Left lobe of liver (tissue), 2 donors: ENCODE data around the gene DUOX1. TPM values are rescaled to one million over a fixed set of nuclear protein-coding genes. Genes with fewer than 3 reads are reported as not detected.

Experiments used
- ATAC-seq: fragments of 200-7000 bp; cut with Tn5 transposase; one replicate; pipeline ENCODE4 v1.9.1; 2020; ENCODE audit warnings: mild to moderate bottlenecking, moderate library complexity
- DNase-seq: peaks from one replicate; pipeline ENCODE4 v3.0.0-alpha.2; 2020; ENCODE audit warnings: low spot score
- total RNA-seq: library from RNA; stranded (reverse); gene quantifications from one replicate; pipeline ENCODE4 v1.2.1, GENCODE V29; 2021
- donor health status: DM: no; HTN: no; CAD: no; lungs with moderate emphysema.
- donor health status: DM: no; HTN: yes; CAD: no.

The DUOX1 gene
- total RNA-seq, 1 donor from 2014 or later: 0.45 TPM

DNA sequence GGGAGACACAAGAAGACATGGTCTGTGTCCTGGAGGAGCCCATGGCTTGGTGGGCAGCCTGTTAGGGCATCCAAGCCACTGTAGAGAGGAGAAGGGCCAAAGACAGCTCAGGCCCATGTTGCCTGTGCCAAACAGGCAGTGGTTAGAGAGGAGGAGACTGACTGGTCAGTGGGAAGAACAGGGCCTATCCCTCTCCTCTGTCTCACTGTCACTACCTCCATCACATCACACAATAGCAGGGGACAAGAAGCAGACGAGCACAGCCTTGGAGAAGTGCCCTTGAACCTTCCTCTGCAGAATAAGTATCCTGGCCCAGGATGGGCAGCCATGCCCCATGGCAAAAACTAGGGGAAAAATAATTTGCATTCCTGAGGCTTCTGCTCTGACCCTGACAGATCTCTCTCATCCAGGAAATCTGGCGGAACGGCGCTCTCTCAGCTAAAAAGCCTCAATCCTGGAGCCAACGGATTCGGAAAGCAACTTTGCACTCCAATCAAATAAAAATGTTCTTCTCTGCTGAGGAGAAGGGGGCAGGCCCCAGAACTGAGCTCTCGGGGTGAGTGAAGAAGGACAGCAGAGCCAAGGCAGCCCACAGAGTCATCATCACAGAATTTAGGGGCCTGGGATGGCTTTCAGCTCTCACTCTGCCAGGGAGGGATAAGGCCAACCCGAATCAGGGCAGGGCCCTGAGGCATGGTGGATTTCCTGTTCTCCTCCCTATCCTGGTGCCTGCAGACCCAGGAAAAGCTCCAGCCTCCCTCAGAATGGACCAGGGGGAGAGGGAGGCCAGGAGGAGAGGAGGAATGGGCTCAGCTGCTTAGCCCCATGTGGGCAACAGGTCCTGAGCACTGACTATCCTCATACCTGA lies 56.3 kb downstream of the DUOX1 start:
- ATAC-seq (peak; percentile 31), DNase-seq (no peak)

DNA sequence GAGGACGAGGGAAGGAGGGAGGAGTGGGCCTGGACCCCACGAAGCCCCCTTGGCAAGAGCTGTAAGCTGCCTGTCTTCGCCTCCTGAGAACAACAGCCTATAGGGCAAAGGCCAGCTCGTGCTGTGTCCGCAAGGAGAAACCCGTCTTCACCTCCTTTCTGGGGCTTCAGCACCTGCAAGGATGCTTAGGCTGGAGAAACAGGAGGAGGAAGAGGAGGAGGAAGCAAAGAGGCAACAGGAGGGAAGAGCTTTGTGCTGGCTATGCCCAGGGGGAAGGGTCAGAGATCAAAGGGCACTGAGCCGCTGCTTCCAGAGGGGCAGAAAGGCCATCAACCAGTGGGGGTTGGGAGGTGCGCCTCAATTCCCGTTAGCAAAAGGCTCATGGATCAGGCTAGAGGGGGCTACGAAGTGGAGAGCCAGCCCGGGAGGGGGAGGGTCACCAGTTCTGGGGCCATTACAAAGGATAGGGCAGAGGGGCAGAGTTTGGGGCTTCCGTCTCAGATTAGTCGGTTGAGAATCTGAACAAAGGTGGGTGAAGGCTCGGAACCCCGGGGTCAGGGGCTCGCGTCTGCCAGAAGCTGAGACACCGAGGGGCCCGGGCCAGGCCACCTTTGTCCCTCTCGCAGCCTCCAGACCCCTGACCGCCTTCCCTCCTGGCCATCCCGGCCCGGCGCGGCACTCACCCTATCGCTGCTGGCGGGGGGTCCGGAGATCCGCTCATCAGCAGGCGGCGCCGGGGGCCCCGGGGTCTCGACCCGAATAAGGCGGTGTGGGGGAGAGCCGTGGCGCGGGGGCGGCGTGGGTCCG lies 57.2 kb downstream of the DUOX1 start:
- DNase-seq (peak; percentile 71), ATAC-seq (peak; percentile 80)

DNA sequence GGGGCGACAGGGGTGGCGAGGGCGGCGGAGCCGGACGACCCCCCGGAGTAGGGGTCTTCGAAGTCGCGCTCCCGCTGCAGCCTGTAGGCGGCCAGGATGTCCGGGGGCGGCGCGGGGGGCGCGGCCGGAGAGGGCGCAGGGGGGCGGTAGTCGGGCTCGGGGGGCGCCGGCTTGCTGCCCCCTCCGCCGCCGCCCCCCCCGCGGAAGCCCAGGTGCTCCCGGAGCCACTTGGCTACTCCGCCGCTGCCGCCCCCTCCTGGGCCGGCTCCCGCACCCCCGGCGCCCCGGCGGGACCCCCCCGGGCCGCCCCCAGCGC lies 57.7 kb downstream of the DUOX1 start:
- DNase-seq: no peak
- no peak for ATAC-seq

DNA sequence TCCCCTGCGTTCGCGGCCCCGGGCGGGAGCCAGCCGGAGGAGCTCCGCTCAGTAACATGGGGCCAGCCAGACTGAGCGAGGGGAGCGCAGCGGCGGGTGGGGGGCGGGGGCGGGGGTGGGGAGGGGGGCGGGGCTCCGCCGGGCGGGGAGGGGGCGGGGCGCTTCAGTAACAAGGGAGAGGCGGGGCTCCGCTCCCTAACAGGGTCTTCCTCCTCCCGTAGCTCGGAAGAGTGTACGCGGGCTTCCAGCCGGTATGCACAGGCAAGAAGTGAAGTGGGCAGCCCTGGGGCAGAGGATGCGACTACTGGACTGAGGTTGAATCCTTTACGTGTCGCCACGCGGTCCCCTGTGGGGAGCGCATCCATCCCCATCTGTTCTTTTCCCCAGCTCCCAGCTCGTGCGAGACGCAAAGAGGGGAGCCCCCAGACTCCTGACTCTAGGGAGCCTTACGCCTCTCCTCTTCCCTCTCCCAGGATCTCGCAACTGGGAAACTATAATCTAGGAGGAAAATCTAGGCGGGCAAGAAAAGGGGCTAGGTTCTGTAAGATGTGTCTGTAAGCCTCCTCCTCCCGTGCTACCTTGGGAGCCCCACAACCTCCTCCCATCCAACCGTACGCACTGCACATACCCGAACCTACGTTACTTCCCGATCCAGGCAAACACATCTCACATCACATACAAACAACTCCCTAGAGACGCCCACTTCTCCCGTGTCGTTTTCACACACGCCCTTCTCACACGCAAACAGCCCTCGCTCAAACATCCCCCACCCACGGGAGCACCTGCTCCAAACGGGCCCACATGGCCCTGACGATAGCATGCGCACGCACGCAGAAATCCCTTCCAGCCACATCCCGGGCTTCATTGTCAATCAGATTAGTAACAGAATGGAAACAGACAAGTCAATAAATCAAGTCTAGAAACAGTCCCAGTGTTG lies 58.4 kb downstream of the DUOX1 start, which contains the start of gene SHF:
TSS of gene SHF (minus strand) at position 73 of the 937 bp plus-strand sequence. CDS start at position 58, 15 bp downstream.
- ATAC-seq (peak; percentile 76), DNase-seq (no peak)

DNA sequence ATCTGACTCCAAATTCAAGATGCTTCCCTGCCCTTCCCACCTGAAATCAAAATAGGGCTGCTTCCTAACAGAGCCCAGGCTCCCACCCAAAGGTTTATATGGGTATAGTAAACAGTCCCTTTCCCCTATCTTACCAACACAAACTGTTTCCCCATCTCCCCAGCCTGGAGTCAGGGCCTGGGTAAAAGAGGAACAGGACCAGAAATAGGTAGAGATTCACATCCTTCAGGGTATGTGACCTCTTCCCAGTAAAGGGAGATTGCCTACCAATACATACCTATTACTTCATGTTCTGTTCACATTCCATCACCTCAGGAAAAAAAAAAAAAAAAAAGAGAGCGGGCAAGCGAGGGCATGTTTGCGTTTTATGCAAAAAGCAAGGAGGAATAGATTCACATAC lies 67.7 kb downstream of the DUOX1 start:
- no peak for DNase-seq

DNA sequence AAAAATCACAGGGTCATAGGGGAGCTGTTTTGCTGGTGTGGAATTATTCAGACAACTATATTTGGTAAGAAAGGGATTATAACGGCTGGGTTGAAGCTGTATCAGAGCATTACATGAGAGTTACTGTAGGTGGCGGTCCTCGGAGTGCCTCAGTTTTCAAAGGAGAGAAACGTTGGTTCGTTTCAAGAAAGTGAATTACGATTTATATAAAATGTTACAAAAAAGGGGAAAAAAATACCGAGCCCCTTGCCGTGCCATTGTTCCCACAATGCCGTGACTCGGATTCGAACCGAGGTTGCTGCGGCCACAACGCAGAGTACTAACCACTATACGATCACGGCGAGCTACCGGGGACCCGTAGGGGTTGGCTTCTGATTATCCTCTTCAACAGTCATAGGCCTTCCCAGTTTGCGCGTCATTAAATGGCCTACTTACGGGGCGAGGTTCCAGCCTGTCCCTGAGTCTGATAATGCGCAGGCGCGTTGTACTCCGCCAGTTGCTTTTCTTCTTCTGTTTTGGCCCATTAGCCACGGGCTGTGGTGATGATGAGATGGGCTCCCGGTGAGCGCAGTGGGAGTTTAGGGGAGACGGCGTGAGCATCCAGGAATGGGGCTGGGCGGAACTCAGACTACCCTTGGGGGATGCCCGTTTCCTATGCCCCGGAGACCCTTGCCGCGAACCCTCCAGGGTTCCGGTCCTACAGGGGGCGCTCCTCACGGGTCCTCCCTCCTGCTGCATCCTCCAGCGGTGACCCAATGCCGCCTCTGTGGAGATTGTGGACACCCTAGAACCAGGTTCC lies 68.7 kb downstream of the DUOX1 start:
- DNase-seq (peak; percentile 96), ATAC-seq (peak; percentile 63)

More for the DNA sequence above, 67.7 kb downstream of the DUOX1 start:
- no peak for ATAC-seq

DNA sequence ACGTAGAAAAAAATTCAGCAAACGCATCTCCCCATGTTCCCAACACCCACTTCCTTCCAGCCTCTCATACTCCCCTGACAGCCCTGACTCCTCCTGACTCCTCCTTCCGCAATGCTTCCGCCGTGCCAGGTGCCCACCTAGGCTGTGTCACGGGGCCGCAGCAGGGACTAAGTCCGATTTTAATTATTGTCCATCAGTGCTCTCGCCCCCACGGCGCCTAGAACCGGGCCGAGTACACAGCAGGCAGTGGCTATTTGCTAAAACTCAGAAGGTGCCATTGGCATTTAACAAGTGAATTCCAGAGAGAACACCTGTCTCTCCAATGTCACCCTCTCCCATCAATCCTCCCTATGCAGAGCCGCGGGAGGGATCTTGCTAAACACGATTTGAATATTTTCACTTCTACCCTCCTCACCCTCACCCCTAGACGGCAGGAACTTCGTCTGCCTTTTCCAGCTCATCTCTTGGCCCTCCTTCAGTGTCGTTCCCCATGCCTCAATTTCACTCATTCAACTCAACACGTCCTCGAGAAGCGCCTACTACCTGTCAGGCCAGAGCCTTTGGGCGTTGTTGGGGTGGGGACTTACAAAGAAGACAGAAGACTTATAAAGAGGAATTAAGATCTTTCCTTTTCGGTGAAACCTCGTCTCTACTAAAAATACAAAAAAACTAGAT lies 69.5 kb downstream of the DUOX1 start:
- no peak for ATAC-seq
- peak; percentile 49 for DNase-seq

DNA sequence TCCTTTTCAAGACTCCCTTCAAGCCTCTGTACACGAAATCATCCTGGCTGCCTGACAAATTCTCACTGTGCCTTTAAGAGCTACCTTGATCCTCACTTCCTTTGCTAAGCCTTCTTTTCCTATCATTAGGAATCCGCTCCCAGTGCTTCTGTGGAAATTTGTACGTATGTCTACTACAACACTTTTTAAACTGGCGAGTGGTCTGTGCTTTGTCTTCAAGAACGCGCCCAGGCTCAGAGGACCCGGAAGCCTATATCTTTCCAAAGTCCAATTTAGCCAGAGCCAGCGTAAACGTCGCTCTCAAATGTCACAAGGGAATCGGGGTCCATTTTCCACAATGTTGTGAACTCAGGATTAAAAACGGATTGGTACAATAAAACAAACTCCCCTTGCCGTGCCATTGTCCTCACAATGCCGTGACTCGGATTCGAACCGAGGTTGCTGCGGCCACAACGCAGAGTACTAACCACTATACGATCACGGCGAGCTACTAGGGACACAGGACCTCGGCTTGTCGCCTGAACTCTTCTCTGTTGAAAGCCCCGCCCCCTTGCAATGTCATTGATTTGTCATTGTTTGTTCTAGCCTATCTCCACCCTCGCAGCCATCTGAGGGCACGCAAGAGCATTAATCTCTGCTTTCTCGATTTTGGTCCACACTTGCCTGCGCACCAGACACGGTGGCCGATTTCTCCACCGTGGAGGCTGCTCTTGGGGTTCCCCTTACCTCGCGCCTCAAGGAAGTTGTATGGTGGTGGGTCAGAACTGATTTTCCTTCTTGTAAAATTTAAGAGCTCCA lies 70.4 kb downstream of the DUOX1 start:
- peak; percentile 97 for DNase-seq
- peak; percentile 75 for ATAC-seq

DNA sequence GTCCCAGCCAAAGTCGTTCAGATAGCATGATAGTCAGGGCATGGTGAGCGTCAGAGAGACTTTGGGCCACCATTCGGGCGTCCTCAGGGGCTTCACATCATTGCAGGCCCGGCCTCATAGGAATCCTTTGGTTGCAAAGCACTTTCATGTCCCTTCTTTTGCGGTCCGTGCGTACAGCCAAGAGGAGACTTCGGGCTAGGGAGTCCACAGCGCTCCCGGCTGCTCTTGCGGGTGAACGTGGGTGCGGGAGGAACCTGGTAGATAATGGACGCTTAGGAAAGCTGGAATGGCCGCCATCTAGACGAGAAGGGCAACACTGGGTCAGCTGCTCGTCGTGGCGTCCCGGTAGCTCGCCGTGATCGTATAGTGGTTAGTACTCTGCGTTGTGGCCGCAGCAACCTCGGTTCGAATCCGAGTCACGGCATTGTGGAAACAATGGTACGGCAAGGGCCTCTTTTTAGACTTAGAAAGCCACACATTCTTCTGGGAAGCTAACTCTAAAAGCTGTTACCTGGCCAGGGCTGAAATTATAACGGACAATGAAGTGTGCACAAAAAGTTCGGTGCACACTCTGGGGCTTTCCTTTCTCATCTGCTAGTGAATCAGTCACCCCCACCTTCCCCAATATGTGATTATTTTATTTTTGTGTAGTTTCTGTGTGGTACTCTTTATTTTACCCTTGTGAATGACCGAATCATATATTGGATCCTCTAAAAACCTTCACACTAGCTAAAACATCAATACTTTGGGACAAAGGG lies 71.2 kb downstream of the DUOX1 start:
- ATAC-seq (peak; percentile 43), DNase-seq (peak; percentile 79)

DNA sequence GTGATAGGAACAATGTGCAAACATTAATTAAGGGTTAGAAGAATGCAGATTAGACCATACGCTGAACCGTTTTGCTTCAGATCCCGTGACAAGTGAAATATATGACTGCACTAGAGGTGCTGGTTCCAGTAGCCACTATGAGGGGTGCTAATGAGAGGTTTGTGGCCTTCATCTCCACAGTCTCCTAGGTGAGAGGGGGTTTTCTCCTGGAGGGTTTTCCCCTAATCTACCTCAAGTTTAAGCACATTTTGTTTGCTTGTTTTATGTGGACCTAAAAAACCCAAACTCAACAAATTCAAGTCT lies 71.7 kb downstream of the DUOX1 start:
- DNase-seq (no peak), ATAC-seq (no peak)

DNA sequence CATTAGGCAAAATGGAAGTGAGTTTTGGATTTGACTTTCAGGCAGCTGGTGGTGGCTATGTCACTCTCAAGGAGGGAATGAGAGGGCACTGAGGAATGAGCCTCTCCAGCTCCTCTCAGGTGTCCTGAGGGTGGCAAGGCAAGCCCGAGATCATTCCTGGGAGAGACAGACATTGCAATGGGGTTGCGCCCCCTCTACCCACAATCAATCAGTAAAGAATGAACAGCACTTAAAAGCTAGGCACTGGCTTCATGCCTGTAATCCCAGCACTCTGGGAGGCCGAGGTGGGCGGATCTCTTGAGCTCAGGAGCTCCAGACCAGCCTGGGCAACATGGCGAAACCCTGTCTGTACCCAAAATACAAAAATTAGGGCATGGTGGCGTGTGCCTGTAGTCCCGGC lies 72.1 kb downstream of the DUOX1 start:
- DNase-seq (no peak), ATAC-seq (no peak)

DNA sequence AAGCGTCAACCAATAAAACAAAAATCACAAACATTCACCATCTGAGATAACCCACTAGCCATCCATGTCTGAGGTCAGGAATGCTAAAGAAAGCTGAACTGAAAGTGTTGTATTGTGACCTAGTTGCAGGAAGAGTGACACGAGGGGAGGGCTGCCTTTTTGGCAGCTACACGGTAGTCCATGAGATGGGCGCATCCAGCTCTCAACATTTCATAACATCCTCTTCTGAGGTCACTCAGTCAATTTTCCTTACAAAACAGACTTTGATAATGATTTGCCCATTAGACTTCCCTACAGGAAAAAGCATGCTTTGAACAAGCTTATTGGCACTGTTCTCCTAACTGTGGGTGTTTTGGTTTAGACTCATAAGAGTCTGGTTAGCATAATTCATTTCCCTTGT lies 73.4 kb downstream of the DUOX1 start:
- DNase-seq (peak; percentile 59), ATAC-seq (peak; percentile 4)

DNA sequence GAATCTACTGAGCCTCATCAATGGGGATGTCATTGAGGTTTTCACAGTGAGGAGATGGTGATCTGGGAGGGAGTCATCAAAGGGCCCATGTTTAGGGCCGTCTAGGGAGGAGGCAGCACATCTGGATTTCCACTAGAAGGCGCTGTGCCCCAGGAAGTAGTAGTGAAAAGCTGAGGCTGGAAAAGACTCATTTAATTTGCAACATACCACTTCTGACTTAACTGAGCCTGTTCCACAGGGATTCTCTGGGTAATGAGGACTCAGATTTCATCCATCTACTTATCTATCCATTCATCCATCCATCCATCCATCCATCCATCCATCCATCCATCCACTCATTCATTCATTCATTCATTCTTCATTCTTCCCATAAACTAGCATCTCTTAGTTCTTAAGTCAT lies 75.4 kb downstream of the DUOX1 start:
- ATAC-seq (peak; percentile 47), DNase-seq (peak; percentile 55)

DNA sequence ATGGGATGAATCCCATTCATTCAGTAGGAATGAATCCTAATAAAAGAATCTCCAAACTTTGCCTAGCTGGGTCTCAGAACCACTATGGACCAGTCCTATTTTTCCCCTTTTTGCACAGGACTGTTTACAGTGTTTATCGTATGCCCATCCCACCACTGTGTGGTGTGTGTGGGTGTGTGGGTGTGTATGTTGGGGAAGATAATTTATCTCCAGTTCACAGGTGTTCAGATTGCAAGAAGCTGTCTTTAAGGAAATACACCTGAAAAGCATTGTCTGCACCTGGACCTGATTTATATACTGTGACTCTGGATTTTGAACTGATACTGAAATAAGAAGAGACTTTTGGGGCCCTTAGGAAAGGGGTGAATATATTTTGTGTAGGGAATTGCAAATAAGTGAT lies 82.7 kb downstream of the DUOX1 start:
- DNase-seq (no peak), ATAC-seq (no peak)
